GM23338 (cell line): ENCODE results near the gene NDUFS7. TPM values are rescaled to one million over a fixed set of nuclear protein-coding genes. Genes with fewer than 3 reads are reported as not detected.

Experiments used
- ATAC-seq: fragments of 200-7000 bp; cut with Tn5 transposase; 3 replicates; pipeline ENCODE4 v1.9.1; 2020
- DNase-seq: peaks from one replicate; pipeline ENCODE4 v3.0.0-alpha.2; 2015; ENCODE audit warnings: low spot score
- H2AFZ ChIP-seq: fragments of 200-600 bp; sonication (generic); 2 replicates; pipeline ENCODE4 v1.8.0; 2016; ENCODE audit warnings: antibody characterized with exemption, mild to moderate bottlenecking, moderate library complexity
- H3F3A ChIP-seq: fragments of 200-600 bp; sonication (generic); replicated peaks from 2 replicates; pipeline ENCODE4 v1.8.0; 2017; ENCODE audit warnings: antibody characterized with exemption, mixed run types, low read depth
- H3K27ac ChIP-seq: fragments of 200-600 bp; sonication (generic); 2 replicates; pipeline ENCODE4 v1.6.1; 2016; ENCODE audit warnings: low read depth
- H3K27me3 ChIP-seq: fragments of 200-600 bp; sonication (generic); 2 replicates; pipeline ENCODE4 v1.8.0; 2016; ENCODE audit warnings: mild to moderate bottlenecking, mixed run types, moderate library complexity; ENCODE audit not compliant: insufficient read depth
- H3K36me3 ChIP-seq: fragments of 200-600 bp; sonication (generic); 2 replicates; pipeline ENCODE4 v1.8.0; 2016; ENCODE audit warnings: mild to moderate bottlenecking; ENCODE audit not compliant: insufficient read depth
- H3K4me1 ChIP-seq: fragments of 200-600 bp; sonication (generic); 2 replicates; pipeline ENCODE4 v1.8.0; 2016; ENCODE audit warnings: mild to moderate bottlenecking, moderate library complexity; ENCODE audit not compliant: insufficient read depth
- H3K4me2 ChIP-seq: fragments of 200-600 bp; sonication (generic); 2 replicates; pipeline ENCODE4 v1.7.1; 2017; ENCODE audit warnings: mixed run types
- H3K4me3 ChIP-seq: fragments of 200-600 bp; sonication (generic); 2 replicates; pipeline ENCODE4 v1.6.1; 2016; ENCODE audit warnings: mixed run types
- H3K79me2 ChIP-seq: fragments of 200-600 bp; sonication (generic); replicated peaks from 2 replicates; pipeline ENCODE4 v1.8.0; 2017; ENCODE audit warnings: mild to moderate bottlenecking; ENCODE audit not compliant: insufficient read depth
- H3K9me2 ChIP-seq: fragments of 200-600 bp; sonication (generic); 2 replicates; pipeline ENCODE4 v1.8.0; 2017; ENCODE audit not compliant: insufficient read depth
- H4K20me1 ChIP-seq: fragments of 200-600 bp; sonication (generic); replicated peaks from 2 replicates; pipeline ENCODE4 v1.8.0; 2017; ENCODE audit warnings: mild to moderate bottlenecking; ENCODE audit not compliant: insufficient read depth
- H3K27ac Mint-ChIP-seq: 2 replicates; pipeline ENCODE4 v1.8.0; 2020; ENCODE audit warnings: inconsistent platforms, mild to moderate bottlenecking, moderate library complexity, mixed read lengths
- H3K27me3 Mint-ChIP-seq: 3 replicates; pipeline ENCODE4 v1.8.0; 2022; ENCODE audit warnings: low read depth, mild to moderate bottlenecking, moderate library complexity, mixed read lengths, inconsistent platforms; ENCODE audit not compliant: insufficient read depth, poor library complexity
- H3K36me3 Mint-ChIP-seq: 3 replicates; pipeline ENCODE4 v1.8.0; 2021; ENCODE audit warnings: low read depth, mild to moderate bottlenecking, inconsistent platforms, moderate library complexity, mixed read lengths
- H3K4me1 Mint-ChIP-seq: 3 replicates; pipeline ENCODE4 v1.8.0; 2020; ENCODE audit warnings: mild to moderate bottlenecking, inconsistent platforms, mixed read lengths
- H3K4me3 Mint-ChIP-seq: 3 replicates; pipeline ENCODE4 v1.8.0; 2021; ENCODE audit warnings: moderate library complexity, mild to moderate bottlenecking, inconsistent platforms, mixed read lengths
- H3K9me3 Mint-ChIP-seq: 3 replicates; pipeline ENCODE4 v1.8.0; 2020; ENCODE audit warnings: moderate library complexity, mild to moderate bottlenecking, inconsistent platforms, mixed read lengths
- EZH2 ChIP-seq: fragments of 200-600 bp; sonication (generic); IDR thresholded peaks from one replicate; pipeline ENCODE4 v1.8.0; 2017; ENCODE audit warnings: antibody characterized with exemption, mild to moderate bottlenecking, low read depth; ENCODE audit not compliant: unreplicated experiment
- NANOG ChIP-seq: IDR thresholded peaks from 2 replicates; pipeline ENCODE4 v1.6.1; 2016; ENCODE audit warnings: antibody characterized with exemption, borderline replicate concordance
- POLR2AphosphoS5 ChIP-seq: IDR thresholded peaks from 2 replicates; pipeline ENCODE4 v1.6.1; 2016; ENCODE audit warnings: antibody characterized with exemption, low read depth
- ZNF331 ChIP-seq: fragments of 250-450 bp; sonication (Bioruptor Pico); IDR thresholded peaks from 2 replicates; pipeline ENCODE4 v1.5.0; 2020; ENCODE audit warnings: low read depth, mild to moderate bottlenecking, moderate library complexity
- ZNF462 ChIP-seq: fragments of 250-450 bp; sonication (Bioruptor Pico); IDR thresholded peaks from 2 replicates; pipeline ENCODE4 v1.5.0; 2020; ENCODE audit warnings: mild to moderate bottlenecking, moderate library complexity
- polyA plus RNA-seq: library from polyadenylated mRNA; unstranded; fragments of >200 nt; fragmentation: Nextera tagmentation; extraction: Ambion mirVana; gene quantifications from 2 replicates; pipeline ENCODE4 v1.2.1, GENCODE V29; 2016
- total RNA-seq: library from RNA; depleted of rRNA; stranded (reverse); fragments of >200 nt; shearing (Covaris generic); gene quantifications from 2 replicates; pipeline ENCODE4 v1.2.3, GENCODE V29; 2014
- TF ChIP-seq, protein P1 (sequence below): IDR thresholded peaks from one replicate; pipeline ENCODE4 v1.6.1; 2018; ENCODE audit warnings: antibody characterized with exemption; ENCODE audit not compliant: unreplicated experiment

Gene NDUFS7
- total and polyA plus RNA-seq, 2 experiments from 2014 or later, result 132 to 203 TPM

GRCh38 chr19:1383312-1384084, at the start of gene NDUFS7 (continued):
- no peak for TF ChIP-seq EZH2

- Histone ChIP-seq H2AFZ (0 out of 2 replicates have a peak overlapping the region, but pooled peaks have one; percentile 63), H3K27me3 (no peaks in the 10 kb centered on the region), H3K27ac (no peak overlapping the region), H3K4me2 (no peak overlapping the region), H3K9me2 (no peaks in the 10 kb centered on the region), H4K20me1 (no peaks in the 10 kb centered on the region), H3K4me3 (no peak overlapping the region), H3K4me1 (peaks cover 6% of the 10 kb centered on the region; the same call in 1 of the 2 replicates), H3K36me3 (no peaks in the 10 kb centered on the region), H3K79me2 (no peaks in the 10 kb centered on the region), H3F3A (no peaks in the 10 kb centered on the region)
- Mint-ChIP-seq H3K9me3 (no peaks in the 10 kb centered on the region), H3K4me1 (no peaks in the 10 kb centered on the region), H3K27ac (no peak overlapping the region), H3K36me3 (no peaks in the 10 kb centered on the region), H3K4me3 (no peak overlapping the region; the same call in 2 of the 3 replicates), H3K27me3 (no peaks in the 10 kb centered on the region)
- ATAC-seq (no peak), DNase-seq (no peak)
- TF ChIP-seq POLR2AphosphoS5 (no peak), NANOG (no peak), ZNF462 (CRISPR knock-in tag) (no peak), ZNF331 (CRISPR knock-in tag) (no peak)
- TF ChIP-seq, protein P1, sequence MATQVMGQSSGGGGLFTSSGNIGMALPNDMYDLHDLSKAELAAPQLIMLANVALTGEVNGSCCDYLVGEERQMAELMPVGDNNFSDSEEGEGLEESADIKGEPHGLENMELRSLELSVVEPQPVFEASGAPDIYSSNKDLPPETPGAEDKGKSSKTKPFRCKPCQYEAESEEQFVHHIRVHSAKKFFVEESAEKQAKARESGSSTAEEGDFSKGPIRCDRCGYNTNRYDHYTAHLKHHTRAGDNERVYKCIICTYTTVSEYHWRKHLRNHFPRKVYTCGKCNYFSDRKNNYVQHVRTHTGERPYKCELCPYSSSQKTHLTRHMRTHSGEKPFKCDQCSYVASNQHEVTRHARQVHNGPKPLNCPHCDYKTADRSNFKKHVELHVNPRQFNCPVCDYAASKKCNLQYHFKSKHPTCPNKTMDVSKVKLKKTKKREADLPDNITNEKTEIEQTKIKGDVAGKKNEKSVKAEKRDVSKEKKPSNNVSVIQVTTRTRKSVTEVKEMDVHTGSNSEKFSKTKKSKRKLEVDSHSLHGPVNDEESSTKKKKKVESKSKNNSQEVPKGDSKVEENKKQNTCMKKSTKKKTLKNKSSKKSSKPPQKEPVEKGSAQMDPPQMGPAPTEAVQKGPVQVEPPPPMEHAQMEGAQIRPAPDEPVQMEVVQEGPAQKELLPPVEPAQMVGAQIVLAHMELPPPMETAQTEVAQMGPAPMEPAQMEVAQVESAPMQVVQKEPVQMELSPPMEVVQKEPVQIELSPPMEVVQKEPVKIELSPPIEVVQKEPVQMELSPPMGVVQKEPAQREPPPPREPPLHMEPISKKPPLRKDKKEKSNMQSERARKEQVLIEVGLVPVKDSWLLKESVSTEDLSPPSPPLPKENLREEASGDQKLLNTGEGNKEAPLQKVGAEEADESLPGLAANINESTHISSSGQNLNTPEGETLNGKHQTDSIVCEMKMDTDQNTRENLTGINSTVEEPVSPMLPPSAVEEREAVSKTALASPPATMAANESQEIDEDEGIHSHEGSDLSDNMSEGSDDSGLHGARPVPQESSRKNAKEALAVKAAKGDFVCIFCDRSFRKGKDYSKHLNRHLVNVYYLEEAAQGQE, result no peak
Measured at GRCh38 chr19:1336079-1336684, 47.5 kb upstream of the NDUFS7 start.
